Measurements from ENCODE around the gene ARL16.

- no peak for TF ChIP-seq EZH2 (IDR thresholded peaks at IDR 0.05)
- no peak for TF ChIP-seq POLR2AphosphoS5 (IDR thresholded peaks at IDR 0.05; ENCODE audit: low read depth, low read length)
- TF ChIP-seq EGR1 (IDR thresholded peaks at IDR 0.05; ENCODE audit: low read depth): no peak
- no peak for TF ChIP-seq ZNF274 (IDR thresholded peaks at IDR 0.05; ENCODE audit: low read depth, low read length)
- no peak for TF ChIP-seq CTCF (IDR thresholded peaks at IDR 0.05 in 2 of 3, conservative IDR thresholded peaks at IDR 0.05 in 1 of 3; ENCODE audit: borderline replicate concordance in 1 of 3, insufficient read depth in 1 of 3, low read depth in 2 of 3, low read length in 2 of 3)
- no peak for TF ChIP-seq POLR2A (IDR thresholded peaks at IDR 0.05; ENCODE audit: borderline replicate concordance, extremely low read depth, insufficient read depth, insufficient read length)
- TF ChIP-seq YY1 (IDR thresholded peaks at IDR 0.05; ENCODE audit: extremely low read depth, insufficient replicate concordance, low read depth, low read length): no peak
- no peak for TF ChIP-seq ELF1 (IDR thresholded peaks at IDR 0.05; ENCODE audit: borderline replicate concordance, low read depth)
- TF ChIP-seq RAD21 (IDR thresholded peaks at IDR 0.05; ENCODE audit: low read depth): no peak
- no peak for TF ChIP-seq CEBPB (IDR thresholded peaks at IDR 0.05; ENCODE audit: low read depth)
- TF ChIP-seq ZFX (IDR thresholded peaks at IDR 0.05): no peak
- no peak for TF ChIP-seq EZH2phosphoT487 (IDR thresholded peaks at IDR 0.05; ENCODE audit: borderline replicate concordance)
- TF ChIP-seq CBX3 (IDR thresholded peaks at IDR 0.05; ENCODE audit: low read depth): no peak
- TF ChIP-seq, protein P1, sequence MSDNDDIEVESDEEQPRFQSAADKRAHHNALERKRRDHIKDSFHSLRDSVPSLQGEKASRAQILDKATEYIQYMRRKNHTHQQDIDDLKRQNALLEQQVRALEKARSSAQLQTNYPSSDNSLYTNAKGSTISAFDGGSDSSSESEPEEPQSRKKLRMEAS (IDR thresholded peaks at IDR 0.05): no peak
Observed at GRCh38 chr17:81705518-81706231, 22.1 kb upstream of the ARL16 start.
